Middle frontal gyrus (tissue), 1 donor: Measurements from ENCODE around the gene IL1RL2.

ENCODE experiments used
- DNase-seq: peaks from one replicate; pipeline ENCODE4 v3.0.0-alpha.2; 2015; ENCODE audit warnings: low spot score; ENCODE audit errors: extremely low spot score

IL1RL2 gene

GRCh38 chr2:102193074-102193473, 6.3 kb downstream of the IL1RL2 start:
- DNase-seq = no peak

- no peak for DNase-seq
Measured at GRCh38 chr2:102194609-102195268, 7.9 kb downstream of the IL1RL2 start.

- no peak for DNase-seq
Measured at GRCh38 chr2:102197389-102198137, 10.7 kb downstream of the IL1RL2 start.

GRCh38 chr2:102200539-102200938, 13.7 kb downstream of the IL1RL2 start:
- no peak for DNase-seq

GRCh38 chr2:102204638-102205037, 17.8 kb downstream of the IL1RL2 start:
- DNase-seq = no peak

GRCh38 chr2:102206666-102207341, 20.0 kb downstream of the IL1RL2 start:
- no peak for DNase-seq

- DNase-seq = no peak
Measured at GRCh38 chr2:102208774-102209173, 22.0 kb downstream of the IL1RL2 start.

- DNase-seq = no peak
Measured at GRCh38 chr2:102209474-102209873, 22.7 kb downstream of the IL1RL2 start.

GRCh38 chr2:102217032-102217431, 30.2 kb downstream of the IL1RL2 start:
- no peak for DNase-seq

GRCh38 chr2:102224824-102225739, 38.3 kb downstream of the IL1RL2 start:
- DNase-seq = no peak

- DNase-seq = no peak
Measured at GRCh38 chr2:102226171-102226570, 39.3 kb downstream of the IL1RL2 start.

GRCh38 chr2:102226612-102227391, 40.0 kb downstream of the IL1RL2 start:
- DNase-seq = no peak

GRCh38 chr2:102229141-102229769, 42.4 kb downstream of the IL1RL2 start:
- DNase-seq = no peak

GRCh38 chr2:102230410-102230909, 43.6 kb downstream of the IL1RL2 start:
- DNase-seq = no peak

GRCh38 chr2:102233132-102233884, 46.5 kb downstream of the IL1RL2 start:
- no peak for DNase-seq

GRCh38 chr2:102235042-102235473, 48.2 kb downstream of the IL1RL2 start:
- no peak for DNase-seq

GRCh38 chr2:102235491-102235890, 48.7 kb downstream of the IL1RL2 start:
- DNase-seq = no peak

- DNase-seq = no peak
Measured at GRCh38 chr2:102236132-102236531, 49.3 kb downstream of the IL1RL2 start.

GRCh38 chr2:102237176-102237575, 50.4 kb downstream of the IL1RL2 start:
- DNase-seq = no peak
